ENCODE data around the gene INSYN2B. TPM values are rescaled to one million over a fixed set of nuclear protein-coding genes. Genes with fewer than 3 reads are reported as not detected.

INSYN2B gene
- total RNA-seq, 1 donor from 2014 or later = 0.56 TPM

GRCh38 chr5:169875091-169875728 is 105.1 kb downstream of the INSYN2B start:
- no peaks in the 10 kb centered on the region for H3K9me3 Mint-ChIP-seq
- TF ChIP-seq CTCF (IDR thresholded peaks at IDR 0.05; ENCODE audit: unreplicated experiment) = no peak

GRCh38 chr5:169874621-169875020 is 105.7 kb downstream of the INSYN2B start:
- DNase-seq (ENCODE audit: low spot score in 2 of 2, unreplicated experiment in 2 of 2) = no peak

More at GRCh38 chr5:169875091-169875728, 105.1 kb downstream of the INSYN2B start:
- H3K27me3 Mint-ChIP-seq (ENCODE audit: low read depth) = peaks cover 16% of the 10 kb centered on the region
- H3K4me1 Mint-ChIP-seq = no peaks in the 10 kb centered on the region
- DNase-seq (ENCODE audit: low spot score in 2 of 2, unreplicated experiment in 2 of 2) = no peak
- H3K27ac Mint-ChIP-seq = no peak overlapping the region
- H3K4me3 Mint-ChIP-seq = no peak overlapping the region
- no peaks in the 10 kb centered on the region for H3K36me3 Mint-ChIP-seq

GRCh38 chr5:169873642-169874041 is 106.7 kb downstream of the INSYN2B start:
- DNase-seq (ENCODE audit: low spot score in 2 of 2, unreplicated experiment in 2 of 2) = no peak
- H3K9me3 Mint-ChIP-seq = no peaks in the 10 kb centered on the region
- H3K36me3 Mint-ChIP-seq = no peaks in the 10 kb centered on the region
- H3K4me3 Mint-ChIP-seq = no peak overlapping the region
- TF ChIP-seq CTCF (IDR thresholded peaks at IDR 0.05; ENCODE audit: unreplicated experiment) = no peak
- H3K27ac Mint-ChIP-seq = no peak overlapping the region
- H3K4me1 Mint-ChIP-seq = no peaks in the 10 kb centered on the region
- H3K27me3 Mint-ChIP-seq (ENCODE audit: low read depth) = peaks cover 24% of the 10 kb centered on the region

More at GRCh38 chr5:169874621-169875020, 105.7 kb downstream of the INSYN2B start:
- Mint-ChIP-seq H3K27me3 (ENCODE audit: low read depth) (peaks cover 20% of the 10 kb centered on the region), H3K9me3 (no peaks in the 10 kb centered on the region), H3K27ac (no peak overlapping the region), H3K36me3 (no peaks in the 10 kb centered on the region), H3K4me3 (no peak overlapping the region), H3K4me1 (no peaks in the 10 kb centered on the region)
- no peak for TF ChIP-seq CTCF (IDR thresholded peaks at IDR 0.05; ENCODE audit: unreplicated experiment)

- Mint-ChIP-seq H3K27me3 (ENCODE audit: low read depth) (peaks cover 14% of the 10 kb centered on the region), H3K4me1 (no peaks in the 10 kb centered on the region), H3K27ac (no peak overlapping the region), H3K36me3 (no peaks in the 10 kb centered on the region), H3K9me3 (no peaks in the 10 kb centered on the region), H3K4me3 (no peak overlapping the region)
- TF ChIP-seq CTCF (IDR thresholded peaks at IDR 0.05; ENCODE audit: unreplicated experiment) = no peak
- DNase-seq (ENCODE audit: low spot score in 2 of 2, unreplicated experiment in 2 of 2) = no peak
Observed at GRCh38 chr5:169871826-169872490, 108.3 kb downstream of the INSYN2B start.

GRCh38 chr5:169870211-169870610 is 110.1 kb downstream of the INSYN2B start:
- no peaks in the 10 kb centered on the region for H3K36me3 Mint-ChIP-seq
- H3K27me3 Mint-ChIP-seq (ENCODE audit: low read depth) = peaks cover 13% of the 10 kb centered on the region
- no peak overlapping the region for H3K27ac Mint-ChIP-seq
- no peak overlapping the region for H3K4me3 Mint-ChIP-seq
- no peak for DNase-seq (ENCODE audit: low spot score in 2 of 2, unreplicated experiment in 2 of 2)
- no peaks in the 10 kb centered on the region for H3K4me1 Mint-ChIP-seq
- H3K9me3 Mint-ChIP-seq = no peaks in the 10 kb centered on the region
- no peak for TF ChIP-seq CTCF (IDR thresholded peaks at IDR 0.05; ENCODE audit: unreplicated experiment)
